ENCODE measurements around the gene PODN.

The PODN gene, protein sequence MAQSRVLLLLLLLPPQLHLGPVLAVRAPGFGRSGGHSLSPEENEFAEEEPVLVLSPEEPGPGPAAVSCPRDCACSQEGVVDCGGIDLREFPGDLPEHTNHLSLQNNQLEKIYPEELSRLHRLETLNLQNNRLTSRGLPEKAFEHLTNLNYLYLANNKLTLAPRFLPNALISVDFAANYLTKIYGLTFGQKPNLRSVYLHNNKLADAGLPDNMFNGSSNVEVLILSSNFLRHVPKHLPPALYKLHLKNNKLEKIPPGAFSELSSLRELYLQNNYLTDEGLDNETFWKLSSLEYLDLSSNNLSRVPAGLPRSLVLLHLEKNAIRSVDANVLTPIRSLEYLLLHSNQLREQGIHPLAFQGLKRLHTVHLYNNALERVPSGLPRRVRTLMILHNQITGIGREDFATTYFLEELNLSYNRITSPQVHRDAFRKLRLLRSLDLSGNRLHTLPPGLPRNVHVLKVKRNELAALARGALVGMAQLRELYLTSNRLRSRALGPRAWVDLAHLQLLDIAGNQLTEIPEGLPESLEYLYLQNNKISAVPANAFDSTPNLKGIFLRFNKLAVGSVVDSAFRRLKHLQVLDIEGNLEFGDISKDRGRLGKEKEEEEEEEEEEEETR

GRCh38 chr1:53061859-53062707 lies at the start of gene PODN:
TSS of gene PODN (plus strand) at chr1:53062213. CDS start at chr1:53069856, 7,643 bp downstream.
- no peak for TF ChIP-seq GATA2 (IDR thresholded peaks at IDR 0.05; ENCODE audit: low read depth, low read length)
- TF ChIP-seq GATA3 (IDR thresholded peaks at IDR 0.05; ENCODE audit: low read depth, low read length) = no peak

GRCh38 chr1:53014791-53015507 lies 47.1 kb upstream of the PODN start:
- no peak for TF ChIP-seq GATA3 (IDR thresholded peaks at IDR 0.05; ENCODE audit: low read depth, low read length)
- no peak for TF ChIP-seq GATA2 (IDR thresholded peaks at IDR 0.05; ENCODE audit: low read depth, low read length)

DNA sequence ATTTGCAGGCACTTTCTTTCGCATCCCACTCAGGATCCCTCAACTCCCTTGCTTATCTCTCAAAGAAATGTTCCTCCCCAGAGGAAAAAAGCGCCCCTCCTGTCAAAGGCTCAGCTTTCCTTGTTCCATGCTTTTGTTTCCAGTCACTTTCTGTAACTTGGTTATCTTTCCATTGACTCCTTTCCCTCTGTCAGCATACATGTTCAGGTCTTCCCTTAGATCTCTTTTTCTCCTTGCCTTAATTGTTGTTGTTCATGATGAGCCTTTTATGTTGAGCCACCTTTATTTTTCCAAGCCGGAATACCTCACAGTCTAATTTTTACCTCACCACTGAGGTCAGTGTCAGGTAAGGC lies 46.5 kb upstream of the PODN start:
- TF ChIP-seq GATA3 (IDR thresholded peaks at IDR 0.05; ENCODE audit: low read depth, low read length) (no peak), GATA2 (IDR thresholded peaks at IDR 0.05; ENCODE audit: low read depth, low read length) (no peak)

DNA sequence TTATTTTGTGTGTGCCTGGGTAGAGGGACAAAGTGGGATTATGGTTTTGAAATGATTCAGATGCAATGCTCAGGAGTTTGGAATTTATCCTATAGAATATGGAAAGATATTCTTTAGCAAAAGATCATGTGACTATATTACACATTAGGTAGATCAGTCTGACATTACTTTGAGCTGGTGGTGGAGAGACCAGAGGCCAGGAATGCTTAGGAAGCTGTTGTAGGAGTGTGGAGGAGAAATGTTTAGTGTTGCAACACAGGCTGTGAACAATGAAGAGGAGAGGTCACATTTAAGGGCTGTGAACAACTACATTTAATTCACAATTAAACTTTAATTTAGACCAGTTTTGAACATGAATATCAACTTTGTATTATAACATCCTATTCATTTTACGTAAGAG lies 45.3 kb upstream of the PODN start:
- TF ChIP-seq GATA3 (IDR thresholded peaks at IDR 0.05; ENCODE audit: low read depth, low read length) = no peak
- TF ChIP-seq GATA2 (IDR thresholded peaks at IDR 0.05; ENCODE audit: low read depth, low read length) = no peak

DNA sequence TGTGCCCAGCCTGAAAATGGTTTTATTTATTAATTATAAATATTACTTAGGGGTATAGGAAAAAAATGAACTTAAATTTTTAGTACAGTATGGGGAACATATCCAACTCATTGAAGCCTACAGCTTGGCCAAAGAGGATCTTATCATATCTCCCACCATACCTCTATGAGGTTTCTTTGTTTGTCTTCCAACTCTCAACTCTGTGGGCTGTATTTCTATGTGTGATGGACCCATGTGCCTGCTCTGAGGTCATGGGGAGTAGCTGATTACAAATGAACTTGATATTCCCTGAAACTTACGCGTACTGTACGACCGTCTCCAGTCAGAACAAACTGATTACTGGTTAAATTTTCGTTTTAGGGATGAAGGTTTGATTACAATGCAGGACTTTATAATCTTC lies 41.4 kb upstream of the PODN start:
- TF ChIP-seq GATA3 (IDR thresholded peaks at IDR 0.05; ENCODE audit: low read depth, low read length) (no peak), GATA2 (IDR thresholded peaks at IDR 0.05; ENCODE audit: low read depth, low read length) (no peak)

DNA sequence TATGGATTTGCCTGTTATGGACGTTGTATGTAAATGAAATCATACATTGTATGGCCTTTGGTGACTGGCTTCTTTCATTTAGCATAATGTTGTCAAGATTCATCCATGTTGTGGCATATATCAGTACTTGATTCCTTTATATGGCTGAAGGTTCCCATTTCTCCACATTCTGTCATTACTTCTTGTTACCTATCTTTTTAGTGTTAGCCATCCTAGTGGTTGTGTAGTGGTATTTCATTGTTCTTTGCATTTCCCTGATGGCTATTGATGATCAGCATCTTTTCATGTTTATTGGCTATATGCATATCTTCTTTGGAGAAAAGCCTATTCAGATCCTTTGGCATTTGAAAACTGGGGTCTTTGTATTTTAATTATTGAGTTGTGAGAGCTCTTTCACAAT lies 39.8 kb upstream of the PODN start:
- TF ChIP-seq GATA2 (IDR thresholded peaks at IDR 0.05; ENCODE audit: low read depth, low read length) = no peak
- TF ChIP-seq GATA3 (IDR thresholded peaks at IDR 0.05; ENCODE audit: low read depth, low read length) = no peak

DNA sequence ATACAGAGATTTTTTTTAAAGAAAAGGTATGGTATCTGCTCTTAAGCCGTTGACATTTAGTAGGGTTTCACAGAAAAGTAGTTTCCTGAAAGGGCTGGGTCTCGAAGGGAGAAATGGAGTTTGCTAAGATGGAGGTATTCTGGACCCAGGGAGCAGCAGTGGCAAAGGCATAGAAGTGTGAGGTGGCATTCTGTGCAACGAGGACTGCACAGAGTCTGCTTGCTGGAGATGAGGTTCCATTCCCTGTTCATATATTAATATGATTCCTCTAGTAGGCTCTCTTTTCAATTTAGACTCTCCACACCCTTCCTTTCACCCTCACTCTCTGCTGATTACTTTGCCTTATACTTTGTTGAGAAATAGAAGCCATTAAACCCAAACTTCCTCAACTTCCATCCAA lies 38.5 kb upstream of the PODN start:
- no peak for TF ChIP-seq GATA2 (IDR thresholded peaks at IDR 0.05; ENCODE audit: low read depth, low read length)
- no peak for TF ChIP-seq GATA3 (IDR thresholded peaks at IDR 0.05; ENCODE audit: low read depth, low read length)

- TF ChIP-seq GATA3 (IDR thresholded peaks at IDR 0.05; ENCODE audit: low read depth, low read length) (no peak), GATA2 (IDR thresholded peaks at IDR 0.05; ENCODE audit: low read depth, low read length) (no peak)
Measured at GRCh38 chr1:53024117-53024516, 37.9 kb upstream of the PODN start.

- TF ChIP-seq GATA3 (IDR thresholded peaks at IDR 0.05; ENCODE audit: low read depth, low read length) (no peak), GATA2 (IDR thresholded peaks at IDR 0.05; ENCODE audit: low read depth, low read length) (no peak)
Measured at GRCh38 chr1:53025034-53025768, 36.8 kb upstream of the PODN start.

DNA sequence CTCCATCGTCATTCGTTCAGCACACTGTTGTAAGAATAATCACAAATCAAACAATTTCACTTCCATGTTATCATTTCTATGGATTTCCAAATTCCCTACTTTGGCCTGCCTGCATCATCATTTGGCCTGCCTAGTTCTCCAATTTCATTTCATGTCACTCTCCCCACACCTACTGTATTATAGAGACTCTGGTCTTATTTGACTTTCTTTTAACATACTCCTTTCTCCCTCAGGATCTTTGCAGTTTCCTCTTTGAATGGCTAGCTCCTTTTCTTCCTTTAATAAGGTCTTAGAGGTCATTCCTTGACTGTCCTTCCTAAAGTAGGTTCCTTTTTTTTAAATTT lies 36.3 kb upstream of the PODN start:
- TF ChIP-seq GATA3 (IDR thresholded peaks at IDR 0.05; ENCODE audit: low read depth, low read length) (no peak), GATA2 (IDR thresholded peaks at IDR 0.05; ENCODE audit: low read depth, low read length) (no peak)

- no peak for TF ChIP-seq GATA3 (IDR thresholded peaks at IDR 0.05; ENCODE audit: low read depth, low read length)
- no peak for TF ChIP-seq GATA2 (IDR thresholded peaks at IDR 0.05; ENCODE audit: low read depth, low read length)
Measured at GRCh38 chr1:53026254-53026653, 35.8 kb upstream of the PODN start.

DNA sequence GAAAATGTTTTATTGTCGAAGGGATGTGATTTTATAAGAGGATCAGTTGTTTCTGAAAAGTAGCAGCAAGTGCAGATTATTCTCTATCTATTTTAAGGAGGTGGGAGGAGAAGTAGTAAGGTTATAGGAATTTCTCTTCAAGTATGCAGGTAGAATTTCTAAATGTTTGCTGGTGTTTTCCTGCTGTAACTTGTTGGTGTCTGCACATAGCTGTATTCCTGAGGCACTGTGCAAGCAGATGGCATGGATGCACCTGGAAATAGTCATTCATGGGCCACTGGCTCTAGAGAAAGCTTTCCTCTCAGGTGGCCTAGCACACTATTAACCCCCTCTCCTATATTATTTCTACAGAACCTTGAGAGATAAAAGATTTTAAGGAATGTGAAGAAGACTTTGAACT lies 30.3 kb upstream of the PODN start:
- no peak for TF ChIP-seq GATA3 (IDR thresholded peaks at IDR 0.05; ENCODE audit: low read depth, low read length)
- no peak for TF ChIP-seq GATA2 (IDR thresholded peaks at IDR 0.05; ENCODE audit: low read depth, low read length)

- TF ChIP-seq GATA3 (IDR thresholded peaks at IDR 0.05; ENCODE audit: low read depth, low read length) (no peak), GATA2 (IDR thresholded peaks at IDR 0.05; ENCODE audit: low read depth, low read length) (no peak)
Measured at GRCh38 chr1:53037159-53037558, 24.9 kb upstream of the PODN start.

All from SH-SY5Y (cell line).